NCI-H226 (cell line): ENCODE results near the gene MAN1A1.

Experiments used
- DNase-seq: peaks from one replicate; pipeline ENCODE4 v3.0.0-alpha.2; 2015

MAN1A1 gene

GRCh38 chr6:119264854-119265397 is 84.6 kb downstream of the MAN1A1 start:
- no peak for DNase-seq

GRCh38 chr6:119262612-119263011 is 86.9 kb downstream of the MAN1A1 start:
- DNase-seq, result no peak

- no peak for DNase-seq
Observed at GRCh38 chr6:119261944-119262284, 87.6 kb downstream of the MAN1A1 start.

GRCh38 chr6:119259027-119259426 is 90.5 kb downstream of the MAN1A1 start:
- no peak for DNase-seq

- DNase-seq, result no peak
Observed at GRCh38 chr6:119257726-119258125, 91.8 kb downstream of the MAN1A1 start.

GRCh38 chr6:119256978-119257462 is 92.5 kb downstream of the MAN1A1 start:
- DNase-seq, result no peak

- no peak for DNase-seq
Observed at GRCh38 chr6:119256392-119256791, 93.2 kb downstream of the MAN1A1 start.

- DNase-seq, result no peak
Observed at GRCh38 chr6:119255492-119255891, 94.1 kb downstream of the MAN1A1 start.

GRCh38 chr6:119250036-119250435 is 99.5 kb downstream of the MAN1A1 start:
- DNase-seq, result no peak

- DNase-seq, result no peak
Observed at GRCh38 chr6:119249319-119249718, 100.2 kb downstream of the MAN1A1 start.

GRCh38 chr6:119247504-119247903 is 102.1 kb downstream of the MAN1A1 start:
- no peak for DNase-seq

GRCh38 chr6:119243657-119244056 is 105.9 kb downstream of the MAN1A1 start:
- no peak for DNase-seq

GRCh38 chr6:119243037-119243436 is 106.5 kb downstream of the MAN1A1 start:
- no peak for DNase-seq

- no peak for DNase-seq
Observed at GRCh38 chr6:119241540-119242309, 107.8 kb downstream of the MAN1A1 start.

GRCh38 chr6:119241111-119241465 is 108.5 kb downstream of the MAN1A1 start:
- no peak for DNase-seq

- no peak for DNase-seq
Observed at GRCh38 chr6:119240257-119241110, 109.1 kb downstream of the MAN1A1 start.

GRCh38 chr6:119237177-119237715 is 112.3 kb downstream of the MAN1A1 start:
- DNase-seq, result no peak

- no peak for DNase-seq
Observed at GRCh38 chr6:119234941-119235340, 114.6 kb downstream of the MAN1A1 start.

GRCh38 chr6:119234457-119234856 is 115.1 kb downstream of the MAN1A1 start:
- DNase-seq, result no peak

- DNase-seq, result no peak
Observed at GRCh38 chr6:119233312-119233984, 116.1 kb downstream of the MAN1A1 start.

GRCh38 chr6:119231394-119231793 is 118.2 kb downstream of the MAN1A1 start:
- DNase-seq, result no peak

GRCh38 chr6:119230160-119230559 is 119.4 kb downstream of the MAN1A1 start:
- DNase-seq, result no peak

- DNase-seq, result no peak
Observed at GRCh38 chr6:119227377-119227776, 122.2 kb downstream of the MAN1A1 start.
